LNCAP (cell line): ENCODE data around the gene CTDP1.

Source experiments
- TF ChIP-seq, protein P1 (sequence below): fragments of 450-650 bp; IDR thresholded peaks from 2 replicates; pipeline ENCODE4 v1.5.1; 2017; ENCODE audit warnings: mild to moderate bottlenecking

CTDP1 gene

DNA sequence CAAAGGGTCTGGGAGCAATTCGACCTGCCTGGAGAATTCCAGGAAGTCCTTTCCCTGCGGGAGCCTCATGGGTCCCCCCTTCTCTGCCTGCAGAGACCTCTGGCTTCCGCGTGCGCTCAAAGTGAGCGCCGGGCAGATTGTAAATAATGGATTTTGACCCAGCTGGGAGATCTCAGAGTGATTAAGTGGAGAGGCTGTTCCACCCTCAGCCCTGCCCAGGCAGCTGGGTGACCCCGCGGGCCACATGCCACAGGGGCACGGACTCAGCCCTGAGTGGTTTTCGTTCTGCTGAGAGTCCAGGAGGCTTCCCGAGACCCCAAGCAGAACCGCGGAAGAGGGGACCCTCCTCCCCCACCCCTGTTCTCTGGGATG lies 119.4 kb downstream of the CTDP1 start:
- TF ChIP-seq, protein P1, sequence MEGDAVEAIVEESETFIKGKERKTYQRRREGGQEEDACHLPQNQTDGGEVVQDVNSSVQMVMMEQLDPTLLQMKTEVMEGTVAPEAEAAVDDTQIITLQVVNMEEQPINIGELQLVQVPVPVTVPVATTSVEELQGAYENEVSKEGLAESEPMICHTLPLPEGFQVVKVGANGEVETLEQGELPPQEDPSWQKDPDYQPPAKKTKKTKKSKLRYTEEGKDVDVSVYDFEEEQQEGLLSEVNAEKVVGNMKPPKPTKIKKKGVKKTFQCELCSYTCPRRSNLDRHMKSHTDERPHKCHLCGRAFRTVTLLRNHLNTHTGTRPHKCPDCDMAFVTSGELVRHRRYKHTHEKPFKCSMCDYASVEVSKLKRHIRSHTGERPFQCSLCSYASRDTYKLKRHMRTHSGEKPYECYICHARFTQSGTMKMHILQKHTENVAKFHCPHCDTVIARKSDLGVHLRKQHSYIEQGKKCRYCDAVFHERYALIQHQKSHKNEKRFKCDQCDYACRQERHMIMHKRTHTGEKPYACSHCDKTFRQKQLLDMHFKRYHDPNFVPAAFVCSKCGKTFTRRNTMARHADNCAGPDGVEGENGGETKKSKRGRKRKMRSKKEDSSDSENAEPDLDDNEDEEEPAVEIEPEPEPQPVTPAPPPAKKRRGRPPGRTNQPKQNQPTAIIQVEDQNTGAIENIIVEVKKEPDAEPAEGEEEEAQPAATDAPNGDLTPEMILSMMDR, result no peak

DNA sequence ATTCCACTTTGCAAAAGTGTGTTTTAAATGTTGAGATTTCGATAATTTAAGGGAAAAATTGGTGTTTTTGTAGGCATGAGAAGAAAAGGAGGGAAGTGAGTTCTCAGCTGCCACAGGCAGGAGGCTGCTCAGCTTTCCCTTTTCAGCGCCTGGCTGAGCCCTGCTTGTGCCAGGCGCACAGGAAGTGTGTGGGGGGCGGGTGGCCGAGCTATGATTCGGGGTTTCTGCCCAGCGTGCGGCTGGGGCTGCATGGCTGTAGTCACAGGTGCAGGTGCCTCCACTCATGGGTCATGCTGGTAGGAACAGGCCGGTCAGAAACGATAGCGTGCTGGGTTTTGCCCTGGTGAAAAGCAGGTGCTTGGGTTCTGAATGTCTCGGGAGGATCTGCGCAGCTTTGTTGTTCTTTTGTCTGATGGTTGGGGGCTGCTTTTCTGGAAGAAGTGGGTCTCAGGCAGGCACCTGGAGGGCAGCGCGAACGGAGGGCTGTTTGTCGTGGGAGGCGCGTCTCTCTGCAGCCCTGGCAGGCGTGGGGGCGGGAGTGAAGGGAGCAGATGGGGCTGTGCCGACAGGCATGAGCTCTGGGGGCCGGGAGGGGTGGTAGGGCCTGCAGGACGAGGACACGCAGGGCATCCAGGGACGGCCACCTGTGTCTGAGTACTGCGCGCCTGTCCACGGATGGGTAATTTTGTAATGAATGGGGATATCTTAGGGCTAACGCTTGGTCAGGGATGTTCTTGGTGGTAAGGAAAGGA lies 120.2 kb downstream of the CTDP1 start:
- TF ChIP-seq, protein P1, result no peak

DNA sequence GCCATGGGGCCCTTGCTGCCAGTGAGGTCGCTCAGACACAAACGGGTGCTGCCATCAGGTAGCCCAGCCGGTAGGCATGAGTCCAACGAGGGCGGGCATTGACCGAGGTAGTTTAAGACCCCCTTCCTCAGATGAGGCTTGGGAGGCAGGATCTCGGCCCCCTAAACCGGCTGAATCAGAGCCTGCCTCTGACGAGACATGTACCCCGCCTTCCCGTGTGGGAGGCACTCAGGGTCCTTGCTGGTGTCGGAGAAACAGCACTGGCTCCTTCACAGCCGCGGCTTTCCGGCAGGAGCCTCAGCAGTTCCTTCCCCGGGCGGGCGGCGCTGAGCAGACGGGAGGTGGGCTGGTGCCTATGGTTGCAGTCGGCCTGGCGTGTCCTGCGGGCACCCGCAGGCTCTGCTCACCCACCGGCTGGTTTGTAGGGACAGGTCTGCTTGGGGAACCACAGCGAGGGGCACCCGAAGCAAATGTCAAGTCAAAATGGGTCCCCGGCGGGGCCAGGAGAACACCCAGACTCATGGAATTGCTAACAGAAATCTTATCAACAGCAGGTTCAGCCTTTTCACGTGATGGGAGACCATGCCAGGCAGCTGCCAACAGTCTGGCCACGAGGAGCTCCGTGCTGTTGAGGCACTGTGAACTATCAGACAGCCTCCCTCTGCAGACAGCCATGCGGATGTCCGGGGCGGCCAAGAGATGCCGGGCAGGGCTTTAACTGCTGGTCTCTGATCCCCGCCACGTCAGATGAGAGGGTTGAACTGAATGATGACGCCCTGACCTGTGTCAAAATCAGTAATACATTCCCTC lies 121.0 kb downstream of the CTDP1 start:
- TF ChIP-seq, protein P1, result no peak

DNA sequence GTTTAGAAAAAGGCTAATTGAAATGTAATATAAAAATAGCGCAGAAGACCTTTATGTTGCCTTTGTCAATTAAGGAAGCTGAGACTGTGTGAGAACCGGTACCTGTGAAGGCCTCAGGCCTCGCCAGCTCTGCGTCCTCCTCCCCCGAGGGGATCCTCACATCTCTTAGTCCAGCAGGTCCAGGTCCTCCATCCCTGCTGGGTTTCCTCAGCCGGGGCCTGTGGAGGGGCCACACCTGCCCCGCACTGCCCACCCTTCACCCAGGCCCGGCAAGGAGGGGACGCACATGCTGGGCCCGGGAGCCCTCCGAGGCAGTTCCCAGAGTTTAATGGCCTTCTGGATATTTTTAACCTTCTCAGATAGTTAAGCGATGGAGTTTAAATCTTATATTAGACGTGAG lies 121.6 kb downstream of the CTDP1 start:
- TF ChIP-seq, protein P1, result no peak

DNA sequence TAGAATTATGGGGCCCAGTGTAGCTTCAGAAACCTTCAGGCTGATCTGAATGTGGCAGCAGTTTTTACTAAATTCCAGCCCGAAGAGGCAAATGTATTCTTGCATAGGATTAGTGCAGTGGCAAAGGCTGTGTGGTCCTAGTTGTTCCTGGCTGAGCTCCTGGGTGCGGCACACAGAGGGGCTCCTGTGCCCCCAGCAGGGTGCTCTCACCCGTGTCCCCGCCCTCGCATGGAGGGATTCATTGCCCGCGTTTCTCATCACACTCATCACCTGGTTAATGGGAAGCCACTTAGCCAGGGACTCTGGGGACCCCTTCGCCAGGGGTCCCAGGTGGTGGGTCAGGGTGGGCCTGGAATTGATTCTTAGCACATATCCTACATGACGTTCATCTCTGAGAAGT lies 122.0 kb downstream of the CTDP1 start:
- TF ChIP-seq, protein P1, result no peak

DNA sequence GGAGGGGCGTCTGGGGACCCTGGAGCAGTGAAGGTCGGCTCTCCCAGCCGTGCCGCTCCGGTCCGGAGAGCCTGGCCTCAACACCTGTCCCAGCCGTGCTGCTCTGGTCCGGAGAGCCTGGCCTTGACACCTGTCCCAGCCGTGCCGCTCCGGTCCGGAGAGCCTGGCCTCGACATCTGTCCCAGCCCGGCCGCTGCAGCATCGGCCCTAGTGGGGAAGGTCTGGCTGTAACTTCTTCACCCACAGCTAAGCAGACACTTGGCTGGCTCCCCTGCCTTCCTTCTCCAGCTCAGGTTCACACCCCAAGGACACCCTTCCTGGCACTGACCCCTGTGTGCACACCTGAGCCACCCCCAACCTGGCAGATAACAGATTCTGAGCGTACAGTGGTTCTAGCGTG lies 122.7 kb downstream of the CTDP1 start:
- TF ChIP-seq, protein P1, result no peak

GRCh38 chr18:79803611-79804051 lies 124.0 kb downstream of the CTDP1 start:
- TF ChIP-seq, protein P1, result no peak
